B cell (primary cell): ENCODE data around the gene IL4R.

Experiments
- EZH2 ChIP-seq: IDR thresholded peaks from 2 replicates; pipeline ENCODE4 v1.6.1; 2012; ENCODE audit warnings: borderline replicate concordance, low read depth, mild to moderate bottlenecking, moderate library complexity, low read length; ENCODE audit not compliant: insufficient read depth, poor library complexity, severe bottlenecking
- TF ChIP-seq, protein P1 (sequence below): fragments of 200-600 bp; IDR thresholded peaks from one replicate; pipeline ENCODE4 v1.8.0; 2022; ENCODE audit warnings: antibody characterized with exemption, mild to moderate bottlenecking

GRCh38 chr16:27312580-27313421, 973 bp upstream of the IL4R start:
- TF ChIP-seq, protein P1, sequence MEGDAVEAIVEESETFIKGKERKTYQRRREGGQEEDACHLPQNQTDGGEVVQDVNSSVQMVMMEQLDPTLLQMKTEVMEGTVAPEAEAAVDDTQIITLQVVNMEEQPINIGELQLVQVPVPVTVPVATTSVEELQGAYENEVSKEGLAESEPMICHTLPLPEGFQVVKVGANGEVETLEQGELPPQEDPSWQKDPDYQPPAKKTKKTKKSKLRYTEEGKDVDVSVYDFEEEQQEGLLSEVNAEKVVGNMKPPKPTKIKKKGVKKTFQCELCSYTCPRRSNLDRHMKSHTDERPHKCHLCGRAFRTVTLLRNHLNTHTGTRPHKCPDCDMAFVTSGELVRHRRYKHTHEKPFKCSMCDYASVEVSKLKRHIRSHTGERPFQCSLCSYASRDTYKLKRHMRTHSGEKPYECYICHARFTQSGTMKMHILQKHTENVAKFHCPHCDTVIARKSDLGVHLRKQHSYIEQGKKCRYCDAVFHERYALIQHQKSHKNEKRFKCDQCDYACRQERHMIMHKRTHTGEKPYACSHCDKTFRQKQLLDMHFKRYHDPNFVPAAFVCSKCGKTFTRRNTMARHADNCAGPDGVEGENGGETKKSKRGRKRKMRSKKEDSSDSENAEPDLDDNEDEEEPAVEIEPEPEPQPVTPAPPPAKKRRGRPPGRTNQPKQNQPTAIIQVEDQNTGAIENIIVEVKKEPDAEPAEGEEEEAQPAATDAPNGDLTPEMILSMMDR, result no peak
- no peak for TF ChIP-seq EZH2
